ENCODE results near the gene TEX30. TPM values are rescaled to one million over a fixed set of nuclear protein-coding genes. Genes with fewer than 3 reads are reported as not detected.

Gene TEX30
- total RNA-seq, 1 experiment from 2014 or later = 7.4 TPM

- Mint-ChIP-seq H3K27me3 (ENCODE audit: unreplicated experiment) (no peaks in the 10 kb centered on the region), H3K9me3 (ENCODE audit: low read depth, unreplicated experiment) (no peaks in the 10 kb centered on the region), H3K27ac (ENCODE audit: unreplicated experiment) (no peak overlapping the region), H3K36me3 (ENCODE audit: insufficient read depth, unreplicated experiment) (no peaks in the 10 kb centered on the region), H3K4me1 (ENCODE audit: low read depth, unreplicated experiment) (peaks cover 6% of the 10 kb centered on the region), H3K4me3 (ENCODE audit: low read depth, unreplicated experiment) (no peak overlapping the region)
- CTCF ChIA-PET = interaction anchor here (0.6 kb wide), 3 partner anchors 10 to 143 kb away, joined by 3 to 5 read pairs (median 4); no protein-coding TSS in a partner anchor
- no TSS peak for BruUV-seq (replicated peaks)
- DNase-seq = peak; percentile 2
- TF ChIP-seq CTCF (IDR thresholded peaks at IDR 0.05; ENCODE audit: unreplicated experiment) = no peak
- intact Hi-C loops (cut with micrococcal nuclease; ENCODE audit: unreplicated experiment) = loop anchor here (5.0 kb wide), 1 partner anchor 133 kb away; no protein-coding TSS in a partner anchor
These were observed 48.7 kb downstream of the TEX30 start for GRCh38 chr13:102724923-102725322.

- no peak overlapping the region for H3K27ac Mint-ChIP-seq (ENCODE audit: unreplicated experiment)
- H3K36me3 Mint-ChIP-seq (ENCODE audit: insufficient read depth, unreplicated experiment) = no peaks in the 10 kb centered on the region
- intact Hi-C loops (cut with micrococcal nuclease; ENCODE audit: unreplicated experiment) = no loop called here
- H3K27me3 Mint-ChIP-seq (ENCODE audit: unreplicated experiment) = no peaks in the 10 kb centered on the region
- H3K4me1 Mint-ChIP-seq (ENCODE audit: low read depth, unreplicated experiment) = no peaks in the 10 kb centered on the region
- no peak overlapping the region for H3K4me3 Mint-ChIP-seq (ENCODE audit: low read depth, unreplicated experiment)
- no peak for TF ChIP-seq CTCF (IDR thresholded peaks at IDR 0.05; ENCODE audit: unreplicated experiment)
- no peaks in the 10 kb centered on the region for H3K9me3 Mint-ChIP-seq (ENCODE audit: low read depth, unreplicated experiment)
- CTCF ChIA-PET = no interaction called here
- no TSS peak for BruUV-seq (replicated peaks)
- DNase-seq = no peak
These were observed 51.8 kb downstream of the TEX30 start for GRCh38 chr13:102721800-102722231.

- no peak overlapping the region for H3K4me3 Mint-ChIP-seq (ENCODE audit: low read depth, unreplicated experiment)
- TF ChIP-seq CTCF (IDR thresholded peaks at IDR 0.05; ENCODE audit: unreplicated experiment) = no peak
- H3K4me1 Mint-ChIP-seq (ENCODE audit: low read depth, unreplicated experiment) = no peaks in the 10 kb centered on the region
- H3K36me3 Mint-ChIP-seq (ENCODE audit: insufficient read depth, unreplicated experiment) = no peaks in the 10 kb centered on the region
- H3K27me3 Mint-ChIP-seq (ENCODE audit: unreplicated experiment) = no peaks in the 10 kb centered on the region
- H3K27ac Mint-ChIP-seq (ENCODE audit: unreplicated experiment) = no peak overlapping the region
- H3K9me3 Mint-ChIP-seq (ENCODE audit: low read depth, unreplicated experiment) = peaks cover 3% of the 10 kb centered on the region
- intact Hi-C loops (cut with micrococcal nuclease; ENCODE audit: unreplicated experiment) = no loop called here
- CTCF ChIA-PET = no interaction called here
- DNase-seq = no peak
- BruUV-seq (replicated peaks) = no TSS peak
These were observed 54.8 kb downstream of the TEX30 start for GRCh38 chr13:102718746-102719145.

Other genes with a start within 250 kb of the TEX30 start
- gene TPP2, start 176.8 kb downstream of the TEX30 start, total RNA-seq (2022) = 17.3 and 19.1 TPM in 2 replicates
- gene METTL21C, start 78.7 kb downstream of the TEX30 start, total RNA-seq (2022) = not detected in 2 replicates
- gene POGLUT2, start 25.2 kb upstream of the TEX30 start, total RNA-seq (2022) = 1.9 and 2.3 TPM in 2 replicates
- 11.0 and 12.6 TPM in 2 replicates for gene BIVM, start 25.3 kb upstream of the TEX30 start, total RNA-seq (2022)
- 14.7 and 15.6 TPM in 2 replicates for gene ERCC5, start 72.2 kb upstream of the TEX30 start, total RNA-seq (2022)

Measured in Calu3 (cell line).